Measurements from ENCODE around the gene RAPGEF1. TPM values are rescaled to one million over a fixed set of nuclear protein-coding genes. Genes with fewer than 3 reads are reported as not detected.
"Not testable (repeated sequence)": the region's sequence is repeated elsewhere in the genome, so short reads cannot be mapped to it uniquely, and the experiment has no call there.

The RAPGEF1 gene
- total RNA-seq, 1 donor from 2014 or later = 21.0 TPM

DNA sequence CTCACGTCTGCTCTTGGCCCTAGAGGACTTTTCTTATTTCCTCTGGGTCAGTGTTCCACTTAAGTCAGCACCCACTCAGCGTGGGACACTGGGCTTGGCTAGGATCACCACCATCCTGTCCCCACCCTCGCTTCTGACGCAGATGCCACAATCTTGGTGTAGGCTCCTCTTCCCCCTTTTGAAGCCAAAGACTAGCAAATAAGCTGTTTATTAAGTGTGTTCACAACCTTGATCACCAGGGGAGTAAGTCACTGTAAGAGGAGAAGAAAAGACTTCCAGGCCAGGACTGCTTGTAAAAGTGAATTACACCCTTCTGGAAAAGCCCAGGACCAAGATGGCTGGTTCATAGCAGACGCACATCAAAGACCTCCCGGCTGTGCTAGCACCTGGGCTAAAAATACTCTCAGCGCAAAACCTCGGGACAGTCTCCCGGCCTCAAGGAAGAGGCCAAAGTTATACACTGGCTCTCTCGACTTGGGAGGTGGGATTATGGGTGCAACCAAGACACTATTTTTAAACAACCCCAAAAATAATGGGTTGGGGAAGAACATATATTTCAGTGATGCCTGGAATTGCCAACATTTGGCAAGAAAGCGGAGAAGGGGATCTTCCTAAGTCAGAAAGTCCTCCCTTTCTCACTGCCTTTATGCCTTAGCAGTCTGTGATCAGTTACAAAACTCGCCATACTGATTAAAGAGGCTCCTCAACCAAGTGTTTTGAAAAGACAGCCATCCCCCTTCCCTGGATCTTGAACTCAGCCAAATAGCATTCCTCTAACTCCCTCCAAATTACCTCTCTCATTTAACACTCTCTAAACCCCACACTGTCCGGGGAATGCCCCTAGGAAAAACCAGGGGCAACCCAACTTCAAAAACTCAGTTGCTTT, 69.4 kb downstream of the RAPGEF1 start:
- ATAC-seq = no peak

DNA sequence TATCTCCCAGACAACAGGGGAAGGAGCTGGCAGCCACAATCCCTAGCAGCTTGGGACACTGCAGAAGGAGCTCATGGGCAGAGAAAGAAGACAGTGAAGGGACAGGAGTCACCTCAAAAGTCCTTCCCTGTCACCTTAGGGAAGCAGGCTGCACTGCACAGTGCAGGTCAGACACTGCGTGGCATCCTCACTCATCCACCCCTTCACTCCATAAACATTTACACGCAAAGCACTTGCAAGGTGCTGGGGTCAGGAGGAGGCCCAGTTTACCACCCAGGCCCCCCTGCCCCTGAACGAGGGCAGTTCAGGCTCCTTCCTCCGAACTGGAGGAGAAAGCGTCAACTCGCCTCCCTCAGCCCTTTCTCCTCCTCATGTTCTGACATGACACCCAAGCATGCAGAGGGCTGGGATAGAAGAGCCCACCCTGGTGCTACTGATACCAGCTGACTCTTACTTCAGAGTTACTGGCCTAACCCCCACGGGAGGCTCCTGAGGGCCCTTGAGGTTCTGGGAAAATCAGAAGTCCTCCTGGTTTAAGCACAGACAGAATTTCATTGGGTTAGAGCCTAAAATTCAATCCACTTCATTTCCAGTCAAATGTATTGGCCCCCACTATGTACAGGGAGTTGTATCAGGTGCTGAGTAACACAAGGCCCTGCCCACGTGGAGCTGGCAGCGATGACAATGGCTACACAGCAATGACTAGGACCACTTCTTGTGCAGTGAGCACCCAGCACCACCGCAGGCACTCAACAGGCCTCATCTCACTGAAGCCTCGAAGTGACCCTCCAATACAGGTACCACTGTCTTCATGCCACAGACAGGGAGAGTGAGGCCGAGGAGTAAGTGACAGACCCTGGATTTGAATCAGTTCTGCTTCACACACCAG, 70.4 kb downstream of the RAPGEF1 start:
- no peak for ATAC-seq

DNA sequence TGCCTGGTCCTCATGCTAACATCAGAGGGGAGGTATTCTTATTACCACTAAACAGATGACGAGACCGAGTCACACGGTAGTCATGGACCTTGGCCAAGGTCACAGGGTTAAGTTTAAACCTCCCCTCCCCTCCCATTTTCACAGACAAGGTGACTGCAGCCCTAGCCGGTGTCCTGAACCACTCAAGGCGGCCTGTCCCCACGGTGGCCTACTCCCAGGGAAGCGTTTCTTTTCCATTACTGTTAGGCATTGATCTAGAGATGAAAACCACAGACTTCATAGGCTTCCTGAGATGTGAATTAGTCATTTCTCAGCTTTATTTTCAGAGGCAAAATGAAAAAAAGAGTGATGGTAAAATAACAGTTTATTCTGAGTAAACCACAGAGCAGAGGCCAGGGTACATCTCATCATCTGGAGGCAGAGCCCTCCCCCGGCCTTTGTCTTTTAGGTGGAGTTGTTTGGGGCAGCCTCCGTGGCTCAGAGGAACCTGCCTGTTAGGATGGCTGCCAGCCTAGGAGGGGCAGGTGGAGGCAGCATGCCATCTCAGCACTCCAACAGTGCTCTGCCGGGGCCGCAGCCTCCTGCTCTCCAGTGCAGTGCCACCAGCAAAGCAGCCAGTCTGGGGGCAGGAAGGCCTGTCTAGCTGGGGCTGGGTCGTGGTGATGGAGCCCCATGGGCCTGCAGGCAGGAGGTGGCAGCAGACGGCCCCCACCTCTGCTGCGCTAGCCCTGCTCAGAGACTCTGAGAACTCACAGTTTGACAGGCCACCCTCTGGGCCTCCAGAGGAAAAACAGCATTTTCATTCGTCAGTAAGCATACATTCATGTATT, 71.2 kb downstream of the RAPGEF1 start:
- ATAC-seq = peak; percentile 40

DNA sequence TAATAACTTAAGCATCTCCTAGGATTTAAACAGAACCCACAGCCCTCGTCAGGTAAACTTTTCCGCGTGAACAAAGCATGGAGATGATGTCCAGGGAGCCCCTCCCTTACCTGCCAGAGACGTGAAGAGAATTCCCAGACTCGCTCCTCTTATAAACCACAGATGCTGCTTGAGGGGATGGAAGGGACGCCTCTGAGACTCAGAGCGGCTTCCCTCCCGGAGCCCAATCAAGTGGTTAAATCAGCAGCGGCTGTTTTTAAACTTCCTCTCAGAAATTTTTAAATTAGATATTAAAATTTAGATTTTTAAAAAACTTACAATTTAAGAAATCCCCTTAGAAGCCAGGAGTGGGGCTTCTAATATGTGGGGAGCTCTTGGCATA, 71.8 kb downstream of the RAPGEF1 start:
- ATAC-seq = no peak

DNA sequence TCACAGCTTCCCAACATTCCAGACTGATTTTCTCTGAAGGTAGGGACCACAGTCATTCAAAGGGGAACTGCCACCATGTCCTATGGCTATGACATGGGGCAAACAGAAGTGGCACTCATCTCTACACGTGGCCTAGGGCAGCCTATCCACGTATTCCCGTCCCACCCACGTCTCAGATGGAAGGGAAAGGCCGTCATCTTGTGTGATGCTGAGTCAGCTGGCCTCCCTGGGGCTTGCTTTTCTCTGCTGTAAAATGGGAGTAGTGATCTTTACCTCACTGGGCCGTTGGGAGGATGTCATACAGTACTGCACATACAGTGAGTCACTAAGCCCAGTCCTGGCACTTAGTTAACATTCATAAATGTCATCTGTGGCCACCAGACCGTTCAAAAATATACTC, 72.3 kb downstream of the RAPGEF1 start:
- peak; percentile 56 for ATAC-seq

DNA sequence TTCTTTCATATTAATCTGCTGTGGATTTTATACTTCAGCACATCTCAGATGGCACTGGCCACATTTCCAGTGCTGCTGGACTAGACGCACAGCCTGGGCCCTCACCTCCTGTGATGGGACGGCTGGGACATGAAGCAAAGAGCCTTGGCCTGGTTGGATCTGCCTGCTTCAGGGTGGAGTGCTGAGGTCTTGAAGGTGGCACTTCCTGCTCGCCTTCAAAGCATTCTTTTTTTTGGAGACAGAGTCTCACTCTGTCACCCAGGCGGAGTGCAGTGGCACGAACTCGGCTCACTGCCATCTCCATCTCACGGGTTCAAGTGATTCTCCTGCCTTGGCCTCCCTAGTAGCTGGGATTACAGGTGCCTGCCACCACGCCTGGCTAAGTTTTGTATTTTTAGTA, 73.1 kb downstream of the RAPGEF1 start:
- no peak for ATAC-seq

DNA sequence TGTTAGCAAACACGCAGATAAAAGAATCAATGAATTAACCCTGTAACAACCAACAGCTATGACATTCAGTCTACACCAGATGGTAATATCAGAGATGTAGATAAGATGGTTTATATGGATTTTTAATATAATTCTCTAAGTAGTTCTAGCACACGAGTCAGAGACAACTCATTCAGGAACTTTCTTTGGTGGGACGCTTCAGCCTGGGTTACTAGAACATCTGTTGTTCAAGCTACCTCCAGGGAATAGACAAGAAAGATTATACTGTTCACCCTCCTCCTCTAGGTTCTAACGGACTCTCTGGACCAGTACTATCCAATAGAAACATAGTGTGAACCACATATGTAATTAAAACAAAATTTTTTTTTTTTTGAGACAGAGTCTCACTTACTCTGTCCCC, 73.8 kb downstream of the RAPGEF1 start:
- ATAC-seq = no peak

DNA sequence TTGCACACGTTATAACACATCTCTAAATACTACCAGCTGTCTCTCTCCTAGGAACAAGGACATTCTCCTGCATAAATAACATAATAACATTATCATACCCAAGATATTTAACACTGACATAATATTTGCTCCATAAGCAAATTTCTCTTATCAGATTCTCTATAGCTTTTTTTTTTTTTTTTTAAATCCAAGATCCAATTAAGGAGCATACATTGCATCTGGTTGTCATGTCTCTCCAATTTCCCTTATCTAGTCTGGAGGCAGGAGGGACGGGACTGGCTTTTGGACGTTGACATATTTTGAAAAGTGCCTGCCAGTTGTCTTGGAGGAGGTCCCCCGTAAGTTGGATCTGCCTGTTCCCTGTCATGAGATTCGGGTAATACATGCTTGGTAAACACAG, 76.6 kb downstream of the RAPGEF1 start:
- no peak for ATAC-seq

GRCh38 chr9:131662289-131662621, 77.6 kb downstream of the RAPGEF1 start:
- not testable (repeated sequence) for ATAC-seq

GRCh38 chr9:131661568-131662288, 78.1 kb downstream of the RAPGEF1 start:
- no peak for ATAC-seq

GRCh38 chr9:131660466-131661405, 79.1 kb downstream of the RAPGEF1 start:
- ATAC-seq = no peak

GRCh38 chr9:131658377-131659129, 81.3 kb downstream of the RAPGEF1 start:
- ATAC-seq = peak; percentile 85

GRCh38 chr9:131657940-131658339, 81.9 kb downstream of the RAPGEF1 start:
- ATAC-seq = peak; percentile 2

GRCh38 chr9:131657456-131657855, 82.4 kb downstream of the RAPGEF1 start:
- ATAC-seq = peak; percentile 33

DNA sequence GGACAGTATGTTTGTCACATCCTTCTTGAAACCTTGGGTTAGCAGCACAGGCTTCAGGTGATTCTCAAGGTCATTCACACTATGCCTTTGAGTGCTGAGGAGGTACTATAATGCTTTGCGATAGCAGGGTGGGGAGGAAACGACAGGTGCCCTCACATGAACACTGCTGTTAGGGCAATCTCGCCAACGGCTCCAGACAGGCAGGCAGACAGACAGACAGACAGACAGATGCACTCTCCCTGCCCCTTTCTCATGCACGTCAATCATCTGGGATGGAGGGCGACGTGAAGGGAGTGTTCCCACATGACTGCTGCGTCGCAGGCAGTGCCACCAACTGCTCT, 82.9 kb downstream of the RAPGEF1 start:
- ATAC-seq = peak; percentile 2

GRCh38 chr9:131656356-131657036, 83.4 kb downstream of the RAPGEF1 start:
- peak; percentile 84 for ATAC-seq

DNA sequence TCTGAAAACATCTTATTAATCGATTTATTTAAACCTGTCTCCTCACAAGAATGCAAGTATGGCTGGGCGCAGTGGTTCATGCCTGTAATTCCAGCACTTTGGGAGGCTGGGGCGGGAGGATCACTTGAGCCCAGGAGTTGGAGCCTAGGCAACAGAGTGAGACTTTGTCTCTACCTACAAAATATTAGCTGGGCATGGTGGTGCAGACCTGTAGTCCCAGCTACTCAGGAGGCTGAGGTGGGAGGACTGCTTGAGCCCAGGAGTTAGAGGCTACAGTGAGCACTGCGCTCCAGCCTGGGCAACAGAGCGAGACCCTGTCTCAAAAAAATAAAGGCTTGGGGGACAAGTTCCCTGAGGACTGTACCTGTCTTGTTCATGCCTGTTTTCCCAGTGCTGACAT, 85.5 kb downstream of the RAPGEF1 start:
- not testable (repeated sequence) for ATAC-seq

DNA sequence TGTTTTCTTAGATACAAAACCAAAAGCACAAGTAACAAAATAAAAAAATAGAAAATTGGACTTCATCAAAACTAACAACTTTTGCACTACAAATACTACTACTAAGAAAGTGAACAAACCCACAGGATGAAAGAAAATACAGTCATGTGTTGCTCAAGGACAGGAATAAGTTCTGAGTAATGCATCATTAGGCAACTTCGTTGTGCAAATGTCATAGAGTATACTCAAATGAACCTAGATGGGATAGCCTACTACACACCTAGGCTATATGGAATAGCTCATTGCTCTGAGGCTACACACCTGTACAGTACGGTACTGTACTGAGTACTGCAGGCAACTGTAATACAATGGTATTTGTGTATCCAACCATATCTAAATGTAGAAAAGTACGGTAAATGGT, 88.3 kb downstream of the RAPGEF1 start:
- ATAC-seq = peak; percentile 72

- no peak for ATAC-seq
These were observed 88.7 kb downstream of the RAPGEF1 start for GRCh38 chr9:131651160-131651559.

DNA sequence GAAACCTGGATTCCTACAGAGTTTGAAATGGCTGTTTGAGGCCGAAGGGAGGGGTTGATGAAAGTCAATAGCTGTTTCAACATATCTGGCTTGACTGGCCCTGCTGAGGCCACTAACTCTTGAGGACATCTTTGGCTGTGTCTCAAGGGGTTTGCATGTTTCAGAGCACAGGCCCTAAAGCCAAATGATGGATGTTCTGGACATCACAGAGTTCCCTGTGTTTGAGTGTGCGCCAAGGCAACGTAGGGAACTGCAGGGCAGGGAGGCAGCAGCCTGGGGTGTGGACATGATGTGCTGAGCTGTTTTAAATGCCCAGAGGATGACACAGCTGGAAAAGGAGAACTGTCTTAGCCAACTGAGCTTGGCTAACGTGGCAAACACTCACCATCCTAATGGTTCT, 89.6 kb downstream of the RAPGEF1 start:
- peak; percentile 43 for ATAC-seq
